HUES48 (cell line): Measurements from ENCODE around the gene HTR2A.

Experiments used
- H3K27ac ChIP-seq: one replicate; pipeline ENCODE4 v1.7.0; 2013; ENCODE audit warnings: low read depth, low read length, inconsistent platforms
- H3K27me3 ChIP-seq: 2 replicates; pipeline ENCODE4 v1.6.1; 2013; ENCODE audit warnings: mild to moderate bottlenecking, low read length; ENCODE audit not compliant: control insufficient read depth, insufficient read depth
- H3K36me3 ChIP-seq: 2 replicates; pipeline ENCODE4 v1.6.1; 2013; ENCODE audit warnings: low read length; ENCODE audit not compliant: control insufficient read depth, insufficient read depth
- H3K4me1 ChIP-seq: 2 replicates; pipeline ENCODE4 v1.6.1; 2013; ENCODE audit warnings: mild to moderate bottlenecking, low read length; ENCODE audit not compliant: control insufficient read depth, insufficient read depth
- H3K4me3 ChIP-seq: 2 replicates; pipeline ENCODE4 v1.5.1; 2013; ENCODE audit warnings: mild to moderate bottlenecking, low read depth, low read length
- H3K9ac ChIP-seq: 2 replicates; pipeline ENCODE4 v1.6.1; 2013; ENCODE audit warnings: mild to moderate bottlenecking, low read depth, low read length, moderate library complexity
- H3K9me3 ChIP-seq: 2 replicates; pipeline ENCODE4 v1.6.1; 2013; ENCODE audit warnings: low read length; ENCODE audit not compliant: control insufficient read depth, insufficient read depth

The HTR2A gene

DNA sequence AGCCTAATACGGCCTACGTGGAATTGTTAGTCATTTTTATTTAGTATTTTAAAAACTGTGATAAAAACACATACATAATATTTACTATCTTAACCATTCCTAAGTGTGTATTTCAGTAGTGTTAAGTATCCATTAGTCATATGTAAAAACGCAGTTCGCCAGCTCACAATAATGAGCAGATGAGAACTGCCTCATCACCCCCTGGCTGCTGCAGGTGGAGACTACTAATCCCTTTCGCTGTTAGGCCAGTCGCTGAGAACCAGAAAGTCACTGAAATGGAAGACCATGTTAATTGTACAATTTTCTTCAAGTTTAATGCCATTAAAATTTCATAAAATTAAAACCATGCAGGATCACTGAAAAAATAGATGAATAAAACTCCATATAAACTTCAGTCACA lies 101.5 kb downstream of the HTR2A start:
- H3K9ac ChIP-seq, result no peak overlapping the region
- H3K27ac ChIP-seq, result no peak overlapping the region
- H3K36me3 ChIP-seq, result peaks cover 23% of the 10 kb centered on the region
- no peaks in the 10 kb centered on the region for H3K9me3 ChIP-seq
- H3K27me3 ChIP-seq, result no peaks in the 10 kb centered on the region
- H3K4me1 ChIP-seq, result peaks cover 26% of the 10 kb centered on the region
- no peak overlapping the region for H3K4me3 ChIP-seq

DNA sequence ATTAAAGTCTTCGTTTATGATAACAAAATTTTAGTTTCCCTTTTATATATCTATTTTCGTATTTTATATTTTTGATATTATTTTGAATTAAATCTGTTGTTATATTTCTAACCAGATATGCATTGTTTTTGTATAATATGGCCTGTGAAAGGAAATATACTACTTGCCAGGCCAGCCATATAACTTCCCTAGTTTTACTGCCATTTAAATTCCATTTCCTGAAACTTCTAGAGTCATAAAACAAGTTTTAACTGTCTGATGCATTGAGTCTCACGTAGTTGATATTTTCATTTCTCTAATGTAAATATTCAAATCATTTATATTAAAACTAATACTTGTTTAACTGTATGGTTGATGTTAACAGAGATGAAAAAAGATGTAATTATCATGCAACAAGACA lies 113.3 kb downstream of the HTR2A start:
- Histone ChIP-seq H3K4me1 (peaks cover 6% of the 10 kb centered on the region; the same call in 1 of the 2 replicates), H3K4me3 (no peak overlapping the region), H3K27ac (no peak overlapping the region), H3K27me3 (no peaks in the 10 kb centered on the region), H3K36me3 (peaks cover 94% of the 10 kb centered on the region), H3K9ac (no peak overlapping the region), H3K9me3 (no peaks in the 10 kb centered on the region)

DNA sequence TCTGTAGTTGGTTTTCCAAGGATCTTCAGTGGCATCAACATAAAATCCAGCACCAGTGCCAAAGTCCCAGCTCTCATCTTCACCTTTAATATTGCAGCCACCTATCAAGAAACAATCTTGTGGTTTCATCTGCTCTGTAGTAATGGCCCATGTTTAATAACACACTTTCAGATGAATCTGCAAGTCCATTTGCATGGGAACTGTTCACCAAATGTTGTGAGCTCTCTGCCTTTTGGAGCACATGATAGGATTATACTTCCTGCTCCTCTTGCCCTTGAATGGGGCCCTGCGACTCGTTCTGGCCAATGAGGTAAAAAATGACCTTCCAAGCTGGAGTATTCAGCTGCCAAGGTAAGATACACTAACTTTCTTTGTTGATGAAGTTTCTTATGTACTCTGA lies 114.2 kb downstream of the HTR2A start:
- no peak overlapping the region for H3K4me3 ChIP-seq
- H3K36me3 ChIP-seq, result peaks cover 96% of the 10 kb centered on the region
- peaks cover 6% of the 10 kb centered on the region; the same call in 1 of the 2 replicates for H3K4me1 ChIP-seq
- H3K27me3 ChIP-seq, result no peaks in the 10 kb centered on the region
- no peaks in the 10 kb centered on the region for H3K9me3 ChIP-seq
- H3K27ac ChIP-seq, result no peak overlapping the region
- H3K9ac ChIP-seq, result no peak overlapping the region

DNA sequence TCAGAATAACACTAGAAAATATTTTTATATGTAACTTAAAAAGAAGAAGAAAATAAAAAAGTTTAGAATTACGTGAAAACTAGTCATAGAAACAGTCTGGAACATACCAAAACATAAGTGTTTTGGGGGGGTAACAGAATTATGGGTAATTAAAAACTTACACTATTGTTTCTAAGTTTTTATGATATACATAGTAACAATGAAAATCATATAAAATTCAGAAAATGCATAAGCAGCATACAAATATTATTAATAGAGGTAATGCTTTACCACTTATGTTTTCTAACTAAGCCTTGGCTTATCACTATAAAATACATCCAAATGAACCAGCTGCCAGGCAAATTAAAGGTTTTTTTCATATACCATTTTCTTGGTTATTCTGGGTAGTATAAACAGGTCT lies 114.8 kb downstream of the HTR2A start:
- H3K36me3 ChIP-seq, result peaks cover 97% of the 10 kb centered on the region
- no peaks in the 10 kb centered on the region for H3K27me3 ChIP-seq

More for the DNA sequence above, 114.8 kb downstream of the HTR2A start:
- no peaks in the 10 kb centered on the region for H3K9me3 ChIP-seq
- no peak overlapping the region for H3K4me3 ChIP-seq
- H3K27ac ChIP-seq, result no peak overlapping the region
- peaks cover 6% of the 10 kb centered on the region; the same call in 1 of the 2 replicates for H3K4me1 ChIP-seq
- no peak overlapping the region for H3K9ac ChIP-seq
